Upper lobe of left lung (tissue), 4 donors: ENCODE results near the gene ABCA13.

ENCODE experiments used
- EP300 ChIP-seq, 4 donors: sonication (generic); formaldehyde crosslinking; IDR thresholded peaks; one replicate each; pipeline ENCODE4 v1.5.1; 2017; ENCODE audit warnings: antibody characterized with exemption in 4 of 4, control low read depth in 2 of 4
- POLR2AphosphoS5 ChIP-seq, 2 donors: sonication (generic); formaldehyde crosslinking; IDR thresholded peaks; one replicate each; pipeline ENCODE4 v1.5.1; 2017; ENCODE audit warnings: antibody characterized with exemption in 2 of 2
- TF ChIP-seq, protein P1 (sequence below), 6 experiments: fragments of 450-650 bp in 4 of 6; fragments of 200-600 bp in 2 of 6; sonication (generic) in 2 of 6; IDR thresholded peaks; one replicate each; pipeline ENCODE4 v1.5.1; 2016 to 2019; ENCODE audit warnings: antibody characterized with exemption in 6 of 6

DNA sequence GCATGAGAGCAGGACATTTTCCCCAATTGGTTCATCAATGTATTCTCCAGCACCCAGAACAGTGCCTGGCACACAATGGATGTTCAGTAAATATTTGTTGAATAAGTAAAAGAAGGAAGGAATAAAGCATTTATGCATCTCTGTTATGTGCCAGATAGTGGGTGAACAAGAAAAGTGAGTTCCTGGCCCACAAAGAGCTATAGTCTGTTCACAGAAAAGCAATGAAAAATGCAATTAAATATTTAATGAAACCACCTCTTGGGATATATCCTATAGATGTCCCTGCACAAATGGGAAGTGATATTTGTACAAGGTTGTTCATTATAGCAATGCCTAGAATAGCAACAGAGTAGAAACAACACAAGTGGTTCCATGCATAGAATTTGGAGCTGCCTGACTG lies 2.1 kb downstream of the ABCA13 start:
- TF ChIP-seq, protein P1, sequence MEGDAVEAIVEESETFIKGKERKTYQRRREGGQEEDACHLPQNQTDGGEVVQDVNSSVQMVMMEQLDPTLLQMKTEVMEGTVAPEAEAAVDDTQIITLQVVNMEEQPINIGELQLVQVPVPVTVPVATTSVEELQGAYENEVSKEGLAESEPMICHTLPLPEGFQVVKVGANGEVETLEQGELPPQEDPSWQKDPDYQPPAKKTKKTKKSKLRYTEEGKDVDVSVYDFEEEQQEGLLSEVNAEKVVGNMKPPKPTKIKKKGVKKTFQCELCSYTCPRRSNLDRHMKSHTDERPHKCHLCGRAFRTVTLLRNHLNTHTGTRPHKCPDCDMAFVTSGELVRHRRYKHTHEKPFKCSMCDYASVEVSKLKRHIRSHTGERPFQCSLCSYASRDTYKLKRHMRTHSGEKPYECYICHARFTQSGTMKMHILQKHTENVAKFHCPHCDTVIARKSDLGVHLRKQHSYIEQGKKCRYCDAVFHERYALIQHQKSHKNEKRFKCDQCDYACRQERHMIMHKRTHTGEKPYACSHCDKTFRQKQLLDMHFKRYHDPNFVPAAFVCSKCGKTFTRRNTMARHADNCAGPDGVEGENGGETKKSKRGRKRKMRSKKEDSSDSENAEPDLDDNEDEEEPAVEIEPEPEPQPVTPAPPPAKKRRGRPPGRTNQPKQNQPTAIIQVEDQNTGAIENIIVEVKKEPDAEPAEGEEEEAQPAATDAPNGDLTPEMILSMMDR (IDR thresholded peaks at IDR 0.05): no peak
- TF ChIP-seq POLR2AphosphoS5 (IDR thresholded peaks at IDR 0.05) (no peak), EP300 (IDR thresholded peaks at IDR 0.05) (no peak)
